Fibroblast of peridontal ligament (primary cell): ENCODE data around the gene KRT17.

Source experiments
- DNase-seq: peaks from one replicate; pipeline ENCODE4 v3.0.0-alpha.2; 2010; ENCODE audit errors: extremely low read depth

Gene KRT17

DNA sequence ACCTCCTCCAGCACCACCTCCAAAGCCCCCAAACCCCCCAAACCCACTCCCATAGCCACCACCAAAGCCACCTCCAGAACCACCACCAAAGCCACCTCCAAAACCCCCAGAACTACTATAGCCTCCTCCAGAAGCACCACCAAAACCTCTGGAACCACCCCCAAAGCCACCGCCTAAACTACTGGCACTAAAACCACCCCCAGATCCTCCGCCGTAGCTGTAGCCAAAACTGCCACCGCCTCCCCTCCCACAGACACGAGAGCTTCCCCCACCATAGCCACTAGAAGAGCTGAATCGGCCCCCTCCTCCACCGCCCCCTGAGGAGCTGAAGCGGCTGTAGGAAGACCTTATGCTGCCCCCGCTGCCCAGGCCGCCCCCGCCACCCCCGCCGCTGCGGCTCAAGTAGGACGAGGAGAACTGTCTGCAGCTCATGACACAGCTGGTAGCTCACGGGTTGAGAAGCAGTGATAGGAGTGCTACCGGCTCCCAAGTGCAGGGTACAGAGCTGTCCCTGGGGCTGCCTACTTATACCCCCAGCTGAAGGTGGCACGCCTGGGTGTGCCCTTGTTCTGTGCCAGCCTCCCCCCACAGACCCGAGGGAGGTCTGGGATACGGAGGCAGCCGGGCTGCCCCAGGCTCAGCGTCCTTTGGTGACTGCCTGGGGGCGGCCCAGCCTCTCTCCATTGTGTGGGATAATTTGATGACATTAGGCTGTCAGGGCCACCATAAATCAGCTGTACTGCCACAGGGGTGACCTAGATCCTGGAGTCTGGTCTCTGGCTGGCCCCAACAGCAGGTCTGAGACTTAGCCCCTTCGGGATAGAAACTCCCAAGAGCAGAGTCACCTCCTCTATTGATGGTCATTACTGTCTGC is 52.6 kb downstream of the KRT17 start, which contains the start of gene KRT9:
KRT9 (minus strand) TSS at position 499 of the 874 bp plus-strand sequence; CDS start at position 432, 67 bp downstream.
- DNase-seq = no peak
